DMS114 treated with DMSO at 0.1 percent for 48 hours (cell line): ENCODE data around the gene CA11.

Source experiments
- DNase-seq: peaks from one replicate; lab custom pipeline; 2025; ENCODE audit not compliant: unreplicated experiment; lab: John Stamatoyannopoulos, UW

CA11 gene

DNA sequence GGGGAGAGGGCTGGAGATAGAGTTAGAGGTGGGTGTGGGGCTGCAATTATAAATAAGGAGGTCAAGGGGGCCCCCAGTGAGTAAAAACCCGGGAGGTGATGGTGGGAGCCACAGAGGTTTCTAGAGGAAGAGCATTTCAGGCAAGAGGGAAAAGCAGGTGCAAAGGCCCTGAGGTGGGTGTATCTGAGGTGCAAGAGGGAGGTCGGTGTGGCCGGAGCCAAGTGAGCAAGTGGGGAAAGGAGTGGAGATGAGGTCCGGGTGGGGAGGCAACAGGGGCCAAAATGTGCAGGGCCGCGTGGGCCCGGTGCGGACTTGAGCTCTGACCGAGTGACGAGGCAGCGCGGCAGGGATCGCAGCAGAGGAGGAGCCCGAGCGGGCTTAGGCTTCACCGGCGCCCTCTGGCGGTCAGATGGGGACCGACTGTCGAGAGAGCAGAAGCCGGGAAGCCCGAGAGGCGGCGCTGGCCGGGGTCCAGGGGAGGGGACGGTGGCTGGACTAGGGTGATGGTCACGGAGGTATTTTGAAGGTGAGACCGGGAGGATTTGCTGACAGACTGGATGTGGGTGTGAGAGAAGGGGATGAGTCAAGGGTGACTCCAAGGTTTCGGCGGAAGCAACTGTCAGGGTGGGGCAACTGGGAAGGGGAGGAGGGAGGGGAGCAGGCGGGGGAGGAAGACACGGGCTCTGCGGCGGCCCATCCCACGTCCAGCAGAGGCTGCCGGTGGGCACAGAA is 57.2 kb downstream of the CA11 start:
- DNase-seq: peak; percentile 51
